Activated CD8-positive, alpha-beta memory T cell treated with anti-CD3 and anti-CD28 coated beads for 1 hour (primary cell): Measurements from ENCODE around the gene LCP2.

Source experiments
- DNase-seq, 2 donors: peaks; one replicate each; pipeline ENCODE4 v3.0.0-alpha.2; 2020; ENCODE audit warnings: low read depth in 1 of 2; ENCODE audit errors: extremely low read depth in 1 of 2

The LCP2 gene

DNA sequence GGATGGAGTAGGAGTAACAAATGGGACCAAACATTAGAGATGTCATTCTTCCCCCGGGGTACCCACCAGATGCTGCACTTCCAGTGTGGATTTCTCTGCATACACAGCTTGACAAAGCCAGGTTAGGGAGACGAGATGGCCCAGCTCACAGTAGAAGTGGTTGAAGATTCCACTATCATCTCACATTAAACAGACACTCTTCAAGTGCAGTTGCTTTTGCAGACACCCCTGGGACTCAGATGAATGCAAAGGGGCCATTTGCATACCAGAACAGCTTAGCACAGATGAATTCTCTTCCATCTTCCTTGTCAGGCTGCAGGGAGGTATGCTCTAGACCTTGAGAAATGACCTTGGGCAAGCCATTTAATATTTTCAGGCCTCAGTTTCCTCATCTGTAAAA is 77.4 kb downstream of the LCP2 start:
- DNase-seq, result no peak

DNA sequence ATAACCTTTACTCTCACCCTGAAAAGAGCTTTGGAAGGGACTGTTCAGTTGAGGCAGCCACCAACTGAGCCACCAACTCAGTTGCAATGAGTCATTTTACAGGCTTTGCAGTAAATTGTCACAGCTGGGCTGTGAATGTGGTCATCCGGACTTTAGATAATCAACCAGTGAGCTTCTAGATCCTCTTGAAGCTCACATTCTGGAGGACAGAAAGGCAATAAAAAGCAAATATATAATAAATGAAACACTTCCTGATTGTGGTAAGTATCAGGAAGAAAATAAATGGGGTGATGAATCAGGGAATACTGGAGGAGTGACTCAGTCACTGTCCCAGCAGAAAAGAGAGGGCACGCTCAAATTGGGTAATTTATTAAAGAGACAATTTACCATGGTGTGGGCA is 78.0 kb downstream of the LCP2 start:
- no peak for DNase-seq

- DNase-seq, result no peak
These were observed 78.9 kb downstream of the LCP2 start for GRCh38 chr5:170218726-170219125.

GRCh38 chr5:170217831-170218230 is 79.7 kb downstream of the LCP2 start:
- no peak for DNase-seq

DNA sequence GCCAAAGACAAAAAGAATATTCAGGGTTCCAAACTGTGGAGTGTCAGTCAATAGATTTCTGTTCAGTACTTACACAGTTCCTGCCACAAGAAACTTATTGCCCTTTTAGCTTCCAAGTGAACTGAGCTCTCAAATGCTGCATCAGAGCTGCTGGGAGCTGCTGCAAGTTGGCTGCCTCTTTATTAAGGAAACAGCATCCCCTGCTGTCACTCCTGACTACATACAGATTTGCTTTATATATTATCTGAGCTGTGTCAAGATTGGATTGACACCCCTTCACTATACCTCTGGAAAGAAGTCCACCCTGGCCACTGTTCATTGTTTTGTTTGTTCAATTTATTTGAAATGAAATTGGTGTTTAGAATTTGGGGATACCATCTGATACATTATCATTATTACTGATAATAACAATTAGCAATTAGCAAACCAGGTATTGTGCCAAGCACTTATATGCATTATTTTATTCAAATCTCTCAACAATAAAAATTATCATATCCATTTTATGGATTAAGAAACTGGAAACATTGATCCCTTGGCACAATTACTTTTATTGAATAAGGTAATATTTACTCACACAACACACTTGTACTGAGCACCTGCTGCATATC is 81.2 kb downstream of the LCP2 start:
- DNase-seq, result no peak

DNA sequence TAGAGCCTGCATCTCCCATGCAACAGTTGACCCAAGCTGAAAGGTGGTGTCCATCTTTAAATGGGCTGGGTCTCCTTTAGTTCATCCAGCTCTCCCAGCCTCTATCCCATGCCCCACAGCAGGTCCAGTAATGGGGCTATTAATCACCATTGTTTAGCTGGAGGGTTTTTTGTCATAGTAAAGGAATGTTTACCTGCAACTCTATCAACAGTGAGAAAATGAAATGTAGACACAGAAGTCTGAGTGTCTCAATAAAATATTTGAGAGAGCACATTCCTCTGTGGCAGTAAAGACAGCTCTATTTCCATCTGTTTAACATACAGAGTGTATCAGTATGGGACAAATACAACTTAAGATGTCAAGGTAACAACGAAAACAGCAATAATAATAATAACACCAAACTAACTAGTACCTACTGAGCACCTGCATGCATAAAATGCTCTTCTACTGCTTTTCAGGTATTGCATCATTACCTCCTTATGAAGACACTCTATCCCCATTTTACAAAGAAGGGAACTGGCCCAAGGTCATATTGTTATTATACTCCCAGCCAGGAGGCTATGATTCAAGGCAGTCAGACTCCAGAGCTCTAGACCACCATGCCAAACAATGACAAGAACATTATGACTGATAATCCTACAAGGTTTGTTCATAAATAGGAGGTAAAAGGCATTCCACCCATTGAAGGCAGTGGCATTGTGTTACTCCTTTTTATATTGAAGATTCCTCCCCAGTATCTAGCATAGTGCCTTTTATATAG is 85.8 kb downstream of the LCP2 start:
- DNase-seq, result no peak

GRCh38 chr5:170206958-170207357 is 90.6 kb downstream of the LCP2 start:
- DNase-seq, result no peak

DNA sequence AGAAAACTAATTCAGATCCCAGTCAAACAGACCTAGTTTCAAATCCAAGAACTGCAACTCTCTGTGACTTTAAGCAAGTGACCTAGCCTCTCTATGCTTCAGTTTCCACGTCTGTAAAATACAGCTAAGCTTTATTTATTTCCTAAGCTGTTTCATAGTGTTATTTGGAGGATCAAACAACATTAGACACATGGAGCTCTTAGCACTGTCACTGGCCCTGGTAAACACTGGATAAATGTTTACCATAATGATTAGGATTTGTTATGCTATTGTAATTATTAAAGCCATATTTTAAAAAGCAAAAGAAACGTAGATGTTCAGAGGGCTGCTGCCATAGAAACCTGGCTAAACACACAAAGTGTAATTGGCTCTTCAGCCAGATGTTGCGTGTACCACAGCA is 91.4 kb downstream of the LCP2 start:
- DNase-seq, result no peak

DNA sequence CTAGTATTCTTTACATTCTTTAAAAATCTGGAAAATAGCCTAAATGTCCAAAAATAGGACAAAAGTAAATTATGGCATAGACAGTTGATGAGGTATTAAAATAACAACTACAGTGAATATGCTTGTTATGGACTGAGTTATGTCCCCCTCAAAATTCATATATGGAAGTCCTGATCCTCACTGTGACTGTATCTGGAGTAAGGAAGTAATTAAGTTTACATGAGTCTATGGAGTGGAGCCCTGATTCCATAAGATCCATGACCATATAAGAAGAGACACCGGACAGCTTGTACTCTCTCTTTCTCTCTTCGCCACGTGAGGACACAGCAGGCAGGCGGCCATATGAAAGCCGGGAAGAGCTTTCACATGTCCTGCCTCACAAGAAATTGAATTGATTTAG is 93.4 kb downstream of the LCP2 start:
- DNase-seq, result no peak

- DNase-seq, result no peak
These were observed 95.5 kb downstream of the LCP2 start for GRCh38 chr5:170202117-170202516.

DNA sequence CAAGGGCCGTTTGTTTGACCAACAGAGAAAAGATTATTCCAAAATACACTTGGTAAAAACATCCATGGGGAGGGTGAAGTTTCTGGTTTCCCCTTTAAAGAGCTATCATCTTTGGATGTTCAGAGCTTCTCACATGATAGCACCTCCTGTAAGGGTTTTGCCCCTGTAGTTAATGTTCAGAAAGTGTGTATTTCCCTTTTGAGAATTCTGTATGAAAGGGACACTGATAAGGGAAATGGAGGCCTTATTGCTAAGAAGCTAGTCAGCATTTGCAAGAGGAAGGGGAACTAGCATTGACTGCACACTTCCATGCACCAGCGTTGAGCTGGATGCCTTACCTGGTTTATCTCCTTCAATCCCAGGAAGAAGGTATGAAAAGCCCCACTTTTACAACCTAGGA is 96.3 kb downstream of the LCP2 start:
- DNase-seq, result no peak

- DNase-seq, result no peak
These were observed 96.7 kb downstream of the LCP2 start for GRCh38 chr5:170200876-170201275.
